Hepatocyte (in vitro differentiated cells): ENCODE results near the gene CSTF3. TPM values are rescaled to one million over a fixed set of nuclear protein-coding genes. Genes with fewer than 3 reads are reported as not detected.
A peak's percentile ranks its signal among the peaks of the same experiment; 100 is the strongest.
"Not testable (repeated sequence)": the region's sequence is repeated elsewhere in the genome, so short reads cannot be mapped to it uniquely, and the experiment has no call there.

Experiments
- DNase-seq: peaks from one replicate; pipeline ENCODE4 v3.0.0-alpha.2; 2016; ENCODE audit warnings: low spot score
- H2AFZ ChIP-seq: fragments of 200-600 bp; sonication (generic); 2 replicates; pipeline ENCODE4 v1.6.0; 2016; ENCODE audit warnings: antibody characterized with exemption, mild to moderate bottlenecking
- H3K27ac ChIP-seq: fragments of 200-600 bp; sonication (generic); 2 replicates; pipeline ENCODE4 v1.5.1; 2016; ENCODE audit warnings: mild to moderate bottlenecking
- H3K27me3 ChIP-seq: fragments of 200-600 bp; sonication (generic); 2 replicates; pipeline ENCODE4 v1.6.1; 2016
- H3K36me3 ChIP-seq: fragments of 200-600 bp; sonication (generic); replicated peaks from 2 replicates; pipeline ENCODE4 v1.5.1; 2016; ENCODE audit warnings: low read depth; ENCODE audit not compliant: insufficient read depth
- H3K4me1 ChIP-seq: fragments of 200-600 bp; sonication (generic); 2 replicates; pipeline ENCODE4 v1.5.1; 2016; ENCODE audit warnings: mild to moderate bottlenecking, moderate library complexity; ENCODE audit not compliant: insufficient read depth
- H3K4me2 ChIP-seq: fragments of 200-600 bp; sonication (generic); 2 replicates; pipeline ENCODE4 v1.6.0; 2016
- H3K4me3 ChIP-seq: fragments of 200-600 bp; sonication (generic); 2 replicates; pipeline ENCODE4 v1.5.1; 2016; ENCODE audit warnings: mild to moderate bottlenecking
- H3K79me2 ChIP-seq: fragments of 200-600 bp; sonication (generic); 2 replicates; pipeline ENCODE4 v1.6.0; 2017; ENCODE audit warnings: mild to moderate bottlenecking
- H3K9me2 ChIP-seq: fragments of 200-600 bp; sonication (generic); replicated peaks from 2 replicates; pipeline ENCODE4 v1.6.0; 2017; ENCODE audit warnings: mild to moderate bottlenecking; ENCODE audit not compliant: insufficient read depth
- H3K9me3 ChIP-seq: fragments of 200-600 bp; sonication (generic); 2 replicates; pipeline ENCODE4 v1.5.1; 2016; ENCODE audit warnings: low read depth, mild to moderate bottlenecking
- H4K20me1 ChIP-seq: fragments of 200-600 bp; sonication (generic); 2 replicates; pipeline ENCODE4 v1.6.0; 2016; ENCODE audit warnings: mild to moderate bottlenecking; ENCODE audit not compliant: insufficient read depth, poor library complexity, severe bottlenecking
- CTCF ChIP-seq: fragments of 200-600 bp; sonication (generic); IDR thresholded peaks from 2 replicates; pipeline ENCODE4 v1.5.1; 2016; ENCODE audit warnings: antibody characterized with exemption, mild to moderate bottlenecking; ENCODE audit not compliant: poor library complexity
- EZH2 ChIP-seq: fragments of 200-600 bp; sonication (generic); IDR thresholded peaks from 2 replicates; pipeline ENCODE4 v1.6.1; 2016; ENCODE audit warnings: antibody characterized with exemption, mild to moderate bottlenecking, borderline replicate concordance
- EZH2phosphoT487 ChIP-seq: fragments of 200-600 bp; sonication (generic); IDR thresholded peaks from one replicate; pipeline ENCODE4 v1.6.1; 2018; ENCODE audit warnings: antibody characterized with exemption, mild to moderate bottlenecking, low read depth, moderate library complexity; ENCODE audit not compliant: unreplicated experiment, severe bottlenecking
- WGBS: methylation state at CpG from one replicate; pipeline ENCODE4 v1.1.6; 2016; ENCODE audit warnings: low lambda C conversion rate; ENCODE audit errors: missing lambda C conversion rate; 5-methylcytosine and 5-hydroxymethylcytosine counted together
- polyA plus RNA-seq: library from polyadenylated mRNA; unstranded; fragments of >200 nt; fragmentation: Nextera tagmentation; extraction: Ambion mirVana; gene quantifications from 2 replicates; pipeline ENCODE4 v1.2.1, GENCODE V29; 2016
- total RNA-seq: library from RNA; depleted of rRNA; stranded (reverse); fragments of >200 nt; gene quantifications from 2 replicates; pipeline ENCODE4 v1.2.3, GENCODE V29; 2014

The CSTF3 gene
- total and polyA plus RNA-seq, 2 experiments from 2014 or later = 33.0 to 35.6 TPM

GRCh38 chr11:33160587-33160986, 693 bp downstream of the CSTF3 start:
- Histone ChIP-seq H3K4me1 (peaks cover 6% of the 10 kb centered on the region), H3K27ac (peak overlapping the region; percentile 90), H3K36me3 (no peaks in the 10 kb centered on the region), H3K79me2 (peaks cover 55% of the 10 kb centered on the region), H3K4me3 (peak overlapping the region; percentile 76), H3K9me2 (no peaks in the 10 kb centered on the region), H4K20me1 (peaks cover 30% of the 10 kb centered on the region), H3K4me2 (peak overlapping the region; percentile 77), H2AFZ (peak overlapping the region; percentile 28), H3K9me3 (no peaks in the 10 kb centered on the region), H3K27me3 (no peaks in the 10 kb centered on the region)
- DNase-seq = no peak
- TF ChIP-seq CTCF = no peak
- no peak for TF ChIP-seq EZH2phosphoT487
- TF ChIP-seq EZH2 = no peak
- WGBS = 0% methylated on average over 7 of the region's 7 CpGs

- Histone ChIP-seq H3K4me1 (peaks cover 6% of the 10 kb centered on the region), H3K36me3 (no peaks in the 10 kb centered on the region), H4K20me1 (peaks cover 34% of the 10 kb centered on the region), H3K27me3 (no peaks in the 10 kb centered on the region), H3K79me2 (peaks cover 59% of the 10 kb centered on the region), H2AFZ (peak overlapping the region; percentile 28), H3K9me3 (no peaks in the 10 kb centered on the region), H3K9me2 (no peaks in the 10 kb centered on the region), H3K27ac (peak overlapping the region; percentile 90), H3K4me2 (peak overlapping the region; percentile 77), H3K4me3 (peak overlapping the region; percentile 76)
- TF ChIP-seq CTCF (no peak), EZH2phosphoT487 (no peak), EZH2 (no peak)
- DNase-seq = peak; percentile 46
- 4% methylated on average over 8 of the region's 8 CpGs for WGBS
Measured at GRCh38 chr11:33160136-33160535, 1.1 kb downstream of the CSTF3 start.

- peak; percentile 18 for DNase-seq
- Histone ChIP-seq H3K79me2 (peaks cover 66% of the 10 kb centered on the region), H3K27ac (peak overlapping the region; percentile 90), H3K4me2 (peak overlapping the region; percentile 77), H4K20me1 (peaks cover 36% of the 10 kb centered on the region), H3K4me3 (peak overlapping the region; percentile 76)
- H3K9me2 ChIP-seq, H2AFZ ChIP-seq, H3K4me1 ChIP-seq, H3K36me3 ChIP-seq, H3K9me3 ChIP-seq, H3K27me3 ChIP-seq: not testable (repeated sequence)
- WGBS = 79% methylated on average over 20 of the region's 20 CpGs
Measured at GRCh38 chr11:33159378-33159867, 1.9 kb downstream of the CSTF3 start.

GRCh38 chr11:33158596-33159275, 2.5 kb downstream of the CSTF3 start:
- H2AFZ ChIP-seq = no peak overlapping the region
- H3K4me2 ChIP-seq = peak overlapping the region; percentile 77
- no peaks in the 10 kb centered on the region for H3K27me3 ChIP-seq
- H3K27ac ChIP-seq = no peak overlapping the region
- H3K4me1 ChIP-seq = peaks cover 6% of the 10 kb centered on the region
- peak overlapping the region; percentile 8 for H3K4me3 ChIP-seq
- H3K79me2 ChIP-seq = peaks cover 73% of the 10 kb centered on the region
- H3K9me3 ChIP-seq = no peaks in the 10 kb centered on the region
- H3K36me3 ChIP-seq = no peaks in the 10 kb centered on the region
- H3K9me2 ChIP-seq = no peaks in the 10 kb centered on the region
- peaks cover 41% of the 10 kb centered on the region for H4K20me1 ChIP-seq
- TF ChIP-seq EZH2 (no peak), CTCF (no peak), EZH2phosphoT487 (no peak)
- WGBS = 69% methylated on average over 5 of the region's 5 CpGs
- DNase-seq = no peak
